ENCODE results near the gene MAFB.

Gene MAFB

DNA sequence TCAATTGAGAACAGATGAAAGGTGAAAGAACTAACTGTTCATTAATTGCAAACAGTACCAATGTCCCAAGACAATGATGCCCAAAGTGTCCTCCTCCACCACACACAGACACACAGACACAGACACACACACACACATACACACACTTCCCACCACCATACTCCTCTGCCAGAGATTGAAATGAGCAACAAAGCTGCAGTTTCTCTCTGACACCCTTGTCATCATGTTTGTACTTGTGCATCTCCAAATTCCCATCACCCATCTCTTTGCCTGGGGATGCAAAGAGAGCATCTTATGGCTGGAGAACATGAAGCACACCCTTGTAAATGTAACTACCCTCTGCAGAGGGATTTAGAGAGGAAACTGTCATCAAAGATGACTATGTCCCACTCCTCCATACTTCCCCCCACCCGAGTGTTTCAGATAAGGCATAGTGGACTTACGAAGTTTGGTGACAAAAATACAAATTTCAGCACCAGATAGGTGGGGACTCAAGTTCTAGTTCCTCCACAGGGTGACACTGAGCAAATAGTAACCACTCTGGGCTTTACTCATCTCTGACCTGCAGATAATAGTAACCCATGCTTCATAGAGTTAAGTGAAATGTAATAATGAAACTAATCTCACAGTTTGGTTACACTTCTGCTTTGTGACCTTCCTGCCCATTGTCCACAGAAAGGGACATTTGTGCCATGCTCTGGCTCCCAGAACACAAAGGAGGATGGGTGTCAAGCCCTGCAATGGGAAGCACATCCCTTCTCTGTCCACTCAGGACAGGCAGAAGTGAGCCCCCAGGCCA lies 8.7 kb downstream of the MAFB start:
- no peak for DNase-seq

DNA sequence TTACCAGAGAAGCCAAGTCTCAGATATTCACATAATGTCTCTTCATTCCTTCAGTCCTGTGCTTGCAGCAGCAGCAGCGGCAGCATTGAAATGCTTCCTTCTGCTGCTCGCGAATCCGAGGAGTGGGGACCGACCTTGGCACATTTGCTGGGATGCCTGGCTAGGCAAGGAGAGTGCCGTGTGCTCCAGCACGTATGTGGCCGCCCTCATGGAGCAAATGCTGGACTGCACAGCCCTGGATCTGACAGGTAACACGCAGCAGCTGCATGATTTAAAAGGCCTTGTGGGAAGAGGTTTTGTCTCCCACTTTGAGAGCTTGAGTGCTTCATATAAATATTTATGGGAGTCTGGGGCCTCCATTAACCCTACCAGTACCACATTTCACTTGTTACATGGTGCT lies 9.9 kb downstream of the MAFB start:
- peak in 1 of 2 experiments; percentile 22 for DNase-seq

DNA sequence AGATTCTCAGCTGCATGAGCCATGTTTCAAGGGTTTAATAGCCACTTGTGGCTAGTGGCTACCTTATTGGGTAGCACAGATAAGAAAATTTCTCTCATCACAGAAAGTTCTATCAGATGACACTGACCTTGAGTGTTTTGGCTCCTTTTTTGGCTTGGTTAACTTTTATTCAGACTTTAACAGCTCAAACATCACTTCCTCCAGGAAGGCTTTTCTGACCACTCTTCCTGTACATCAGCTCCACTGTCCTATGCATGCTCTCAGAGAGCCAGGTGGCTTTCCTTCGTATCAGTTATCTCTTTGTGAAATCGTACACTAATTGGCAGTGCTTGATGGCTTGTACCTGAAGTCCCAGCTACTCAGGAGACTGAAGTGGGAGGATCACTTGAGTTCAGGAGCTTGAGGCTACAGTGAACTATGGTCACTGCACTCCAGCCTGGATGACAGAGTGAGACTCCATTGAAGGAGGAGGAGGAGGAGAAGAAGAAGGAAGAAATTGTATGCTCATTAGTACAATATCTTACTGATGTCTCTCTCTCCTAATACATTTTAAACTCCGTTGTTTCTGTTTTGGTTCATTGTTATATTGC lies 10.7 kb downstream of the MAFB start:
- peak in 1 of 2 experiments; percentile 45 for DNase-seq

DNA sequence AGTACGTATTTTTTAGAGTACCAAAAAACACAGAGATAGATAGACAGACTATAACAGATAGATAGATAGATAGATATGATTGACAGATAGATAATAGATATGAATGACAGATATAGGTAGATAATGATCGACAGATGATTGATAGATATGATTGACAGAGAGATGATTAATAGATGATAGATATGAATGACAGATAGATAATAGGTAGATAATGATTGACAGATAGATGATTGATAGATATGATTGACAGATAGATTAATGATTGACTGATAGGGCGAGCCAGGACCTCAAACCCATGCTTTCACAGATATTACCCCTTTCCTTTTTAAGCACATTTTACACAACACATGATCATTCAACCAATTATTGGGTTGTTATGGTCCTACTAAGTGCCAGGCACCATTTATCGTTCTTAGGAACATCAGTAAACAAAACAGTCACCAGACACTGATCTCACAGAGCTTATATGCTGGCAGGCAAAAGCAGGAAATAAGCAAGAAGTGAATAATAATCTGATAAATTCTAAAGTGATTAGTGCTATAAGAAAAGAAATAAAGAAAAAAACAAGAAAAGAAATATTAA lies 11.6 kb downstream of the MAFB start:
- no peak for DNase-seq

DNA sequence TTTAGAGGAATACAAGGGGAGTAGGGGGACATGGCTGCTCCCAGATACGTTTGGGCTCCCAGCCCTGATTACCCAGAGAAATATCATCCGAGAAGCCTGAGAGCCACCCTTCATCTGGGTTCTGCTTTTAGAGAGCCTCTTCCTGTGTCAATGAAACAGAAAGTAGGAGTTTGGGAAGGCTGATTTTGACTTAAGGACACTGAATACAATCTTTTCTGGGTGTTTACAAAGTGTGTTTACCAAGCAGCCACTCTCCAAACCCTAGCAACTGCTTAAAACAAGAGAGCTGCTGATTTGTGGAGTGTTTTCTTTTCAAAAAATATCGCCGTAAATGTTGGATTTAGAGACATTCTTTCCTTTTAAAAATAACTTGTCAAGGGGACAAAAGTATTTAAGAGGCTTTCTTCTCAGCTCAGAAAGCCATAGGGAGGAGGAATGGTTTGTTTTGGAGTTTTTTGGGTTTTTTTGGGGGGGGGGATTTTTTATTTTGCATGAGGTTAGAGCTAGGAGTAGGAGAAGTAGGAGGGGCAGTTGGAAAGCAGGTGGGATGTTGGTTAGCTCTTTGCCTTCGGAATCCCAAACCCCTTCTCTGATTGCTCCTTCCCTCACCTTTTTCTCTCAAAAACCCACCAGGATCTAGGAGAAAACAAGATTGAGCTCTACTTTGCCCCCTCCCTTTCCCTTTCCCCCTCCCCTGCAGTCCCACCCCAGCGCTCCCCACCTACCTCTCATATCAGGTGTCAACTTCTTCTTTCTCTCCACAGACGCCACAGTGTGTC lies 12.4 kb downstream of the MAFB start:
- no peak for DNase-seq

DNA sequence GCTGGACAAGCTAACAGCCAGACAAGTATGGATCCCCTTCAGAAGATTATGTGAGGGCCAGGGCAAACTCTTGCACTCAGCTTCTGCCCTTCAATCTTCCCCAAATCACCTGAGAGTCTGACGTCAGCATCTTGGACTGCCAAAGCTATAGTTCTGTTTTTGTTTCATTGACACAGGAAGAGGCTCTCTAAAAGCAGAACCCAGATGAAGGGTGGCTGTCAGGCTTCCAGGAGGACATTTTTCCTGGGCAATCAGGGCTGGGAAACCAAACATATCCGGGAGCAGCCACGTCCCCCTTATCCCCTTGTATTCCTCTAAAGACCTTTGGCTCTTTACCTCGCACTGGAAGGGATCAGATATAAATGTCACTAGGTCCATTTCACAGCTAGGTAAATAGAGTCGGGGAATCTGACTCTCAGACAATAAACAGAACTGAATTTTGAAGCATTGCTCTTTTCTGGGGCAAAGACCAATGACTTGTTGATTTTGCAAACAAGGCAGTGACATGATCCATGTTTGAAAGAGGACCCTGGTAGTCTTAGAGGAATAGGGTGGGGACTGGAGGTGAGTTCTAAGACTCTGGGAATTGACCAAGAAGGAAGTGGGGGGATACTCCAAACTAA lies 13.3 kb downstream of the MAFB start:
- DNase-seq = no peak

DNA sequence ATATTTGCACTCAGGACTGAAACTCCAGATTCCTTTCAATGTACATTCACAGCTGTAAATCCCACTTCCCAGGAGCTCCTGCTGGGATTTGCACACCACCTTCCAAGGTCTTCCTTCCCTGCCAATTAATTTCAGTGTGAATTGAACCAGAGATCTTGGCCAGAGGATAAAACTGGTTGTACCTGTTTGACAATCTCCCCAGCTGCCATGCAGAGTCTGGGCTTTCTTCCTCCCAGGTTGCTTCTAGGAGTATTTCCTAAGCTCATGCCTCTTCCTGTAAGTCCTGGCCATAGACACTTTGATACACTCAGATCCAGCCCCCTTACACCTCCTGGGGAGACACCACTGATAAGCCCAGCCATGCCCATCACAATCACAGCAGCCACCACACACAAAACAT lies 15.6 kb downstream of the MAFB start:
- no peak for DNase-seq

DNA sequence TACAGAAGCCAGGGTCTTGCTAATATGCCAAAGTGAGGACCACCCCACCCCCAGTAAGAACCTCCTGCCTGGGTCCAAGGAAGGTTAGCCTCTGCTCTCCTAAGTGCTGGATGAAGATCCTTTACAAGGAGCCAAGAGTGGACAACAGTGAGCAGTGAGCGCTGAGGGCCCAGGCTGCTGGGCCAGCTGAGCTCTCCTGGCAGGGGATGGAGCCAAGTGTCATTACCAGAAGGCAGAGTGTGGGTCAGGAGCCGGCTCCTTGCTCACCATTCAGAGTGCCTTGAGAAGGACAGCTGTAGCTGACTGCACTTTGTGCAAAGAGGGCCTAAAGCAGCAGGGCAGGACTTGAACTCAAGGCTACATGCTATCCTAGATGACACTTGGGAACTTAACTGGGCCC lies 16.9 kb downstream of the MAFB start:
- no peak for DNase-seq

DNA sequence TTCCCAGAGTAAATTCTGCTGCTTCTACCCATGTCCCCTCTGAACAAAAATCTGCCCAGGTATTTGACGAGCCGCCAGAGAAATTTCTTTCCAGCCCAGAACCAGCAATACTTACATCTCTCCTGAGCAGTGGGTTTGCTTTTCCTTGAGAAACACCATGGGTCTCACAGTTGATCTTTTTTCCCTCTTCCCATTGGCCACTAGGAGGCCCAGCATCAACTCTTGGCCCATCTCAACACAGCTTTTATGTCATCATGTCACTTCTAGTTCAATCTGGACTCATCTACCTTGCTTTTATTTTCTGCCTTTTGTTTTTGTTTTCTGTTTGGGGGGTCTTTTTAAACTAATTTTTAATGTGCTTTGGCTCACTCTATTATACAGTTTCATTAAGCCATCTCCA lies 18.8 kb downstream of the MAFB start:
- no peak for DNase-seq

DNA sequence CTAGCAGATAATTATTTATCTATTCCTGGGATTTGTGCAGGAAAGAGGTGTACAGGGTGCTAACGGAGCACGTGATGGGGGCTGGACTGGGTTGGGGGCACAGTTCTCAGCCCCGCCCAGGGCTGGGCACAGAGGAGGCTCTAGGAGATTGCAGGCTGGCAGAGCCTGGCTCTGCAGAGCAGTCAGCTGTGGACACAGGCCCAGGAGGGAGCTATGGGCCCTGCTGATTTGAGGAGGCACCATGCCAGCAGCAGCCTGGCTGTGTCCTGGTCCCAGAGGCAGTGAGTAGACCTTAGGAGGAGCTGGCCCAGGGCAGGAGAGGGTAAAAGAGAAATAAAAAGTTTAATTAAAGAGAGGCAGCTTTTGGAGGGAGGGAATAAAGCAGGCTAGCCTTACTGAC lies 19.3 kb downstream of the MAFB start:
- no peak for DNase-seq

DNA sequence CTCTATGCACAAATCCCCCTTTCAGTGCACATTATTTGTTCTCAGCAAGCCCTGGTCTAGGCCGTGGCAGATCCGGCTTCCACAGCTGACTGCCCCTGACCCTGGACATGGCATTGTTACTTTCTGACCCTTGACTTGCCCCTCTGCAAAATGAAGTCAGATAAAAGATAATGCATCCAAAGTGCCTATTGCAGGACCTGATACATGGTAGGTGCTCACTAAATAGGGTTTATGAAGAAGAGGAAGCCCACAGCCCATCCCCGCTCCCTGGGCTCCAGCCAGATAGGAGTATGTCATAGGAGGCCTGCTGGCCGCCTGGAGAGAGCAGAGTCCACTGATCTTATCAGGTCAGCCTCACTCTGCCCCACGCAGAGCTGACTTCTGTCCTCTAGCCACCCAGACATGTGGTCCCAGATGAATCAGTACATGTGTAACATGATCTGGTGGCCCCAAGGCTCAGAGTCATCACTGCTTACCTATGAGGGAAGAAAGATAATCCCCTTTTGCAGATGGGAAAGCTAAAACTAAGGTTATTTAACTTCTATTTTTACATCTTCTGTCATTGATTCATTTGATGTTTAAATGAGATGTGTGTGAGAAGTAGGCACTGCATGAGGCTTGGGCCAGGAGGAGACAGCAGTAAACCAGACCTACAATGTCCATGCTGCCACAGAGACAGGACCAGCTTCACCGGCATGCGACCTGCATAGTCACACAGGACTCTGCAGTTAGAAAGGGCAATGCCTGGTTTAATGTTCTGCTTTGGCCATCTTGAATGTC lies 20.4 kb downstream of the MAFB start:
- peak in 1 of 2 experiments; percentile 8 for DNase-seq

DNA sequence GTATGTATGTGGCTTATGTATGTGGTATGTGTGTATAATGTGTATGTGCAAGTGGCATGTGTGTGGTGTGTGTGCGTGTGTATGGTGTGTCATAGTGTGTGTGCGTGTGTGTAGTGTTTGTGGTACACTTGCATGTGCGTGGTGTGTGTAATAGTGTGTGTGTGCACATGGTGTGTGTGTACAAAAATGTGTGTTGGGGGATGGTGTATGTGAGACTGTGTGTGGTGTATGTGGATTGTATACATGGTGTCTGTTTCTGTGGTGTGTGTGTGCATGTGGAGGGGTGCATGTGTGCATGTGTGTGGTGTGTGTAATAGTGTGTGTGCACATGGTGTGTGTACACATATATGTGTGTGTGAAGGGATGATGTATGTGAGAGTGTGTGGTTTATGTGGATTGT lies 21.5 kb downstream of the MAFB start:
- DNase-seq = no peak

DNA sequence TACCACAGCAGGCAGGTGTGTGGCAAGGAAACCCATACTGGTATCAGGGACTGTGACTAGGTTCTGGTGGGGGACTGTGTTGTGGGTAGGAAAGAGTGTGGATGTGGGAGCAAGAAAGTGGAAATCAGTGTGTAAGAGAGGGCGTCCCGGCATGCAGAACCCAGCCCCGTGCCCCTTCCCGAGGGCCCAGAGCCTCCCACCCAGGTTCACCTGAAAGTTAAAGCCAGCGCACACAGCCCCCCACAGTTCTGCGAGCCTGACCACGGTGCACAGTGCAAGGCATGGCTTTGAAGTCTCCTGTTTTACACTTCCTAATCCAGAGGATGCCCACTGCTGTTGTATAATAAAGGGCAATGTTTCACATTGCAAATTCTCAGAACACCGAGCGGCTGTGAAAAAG lies 22.7 kb downstream of the MAFB start:
- DNase-seq = no peak

DNA sequence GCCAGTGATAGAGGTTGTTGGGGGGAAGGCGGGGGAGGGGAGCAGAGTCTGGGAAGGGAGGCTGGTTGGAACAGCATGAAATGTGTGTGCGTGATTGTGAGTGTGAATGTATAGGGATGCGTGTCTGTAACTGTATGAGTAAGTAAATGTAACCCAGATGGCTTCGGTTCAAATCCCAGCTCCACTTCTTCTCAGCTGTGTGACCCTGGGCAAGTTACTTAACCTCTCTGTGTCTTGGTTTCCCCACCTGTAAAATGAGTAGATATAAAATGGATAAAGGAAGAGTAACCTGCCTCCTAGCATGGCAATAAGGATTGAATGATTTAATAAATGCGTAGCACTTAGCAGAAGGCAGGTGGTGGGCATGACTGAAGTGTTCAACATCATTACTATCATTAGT lies 24.1 kb downstream of the MAFB start:
- no peak for DNase-seq

DNA sequence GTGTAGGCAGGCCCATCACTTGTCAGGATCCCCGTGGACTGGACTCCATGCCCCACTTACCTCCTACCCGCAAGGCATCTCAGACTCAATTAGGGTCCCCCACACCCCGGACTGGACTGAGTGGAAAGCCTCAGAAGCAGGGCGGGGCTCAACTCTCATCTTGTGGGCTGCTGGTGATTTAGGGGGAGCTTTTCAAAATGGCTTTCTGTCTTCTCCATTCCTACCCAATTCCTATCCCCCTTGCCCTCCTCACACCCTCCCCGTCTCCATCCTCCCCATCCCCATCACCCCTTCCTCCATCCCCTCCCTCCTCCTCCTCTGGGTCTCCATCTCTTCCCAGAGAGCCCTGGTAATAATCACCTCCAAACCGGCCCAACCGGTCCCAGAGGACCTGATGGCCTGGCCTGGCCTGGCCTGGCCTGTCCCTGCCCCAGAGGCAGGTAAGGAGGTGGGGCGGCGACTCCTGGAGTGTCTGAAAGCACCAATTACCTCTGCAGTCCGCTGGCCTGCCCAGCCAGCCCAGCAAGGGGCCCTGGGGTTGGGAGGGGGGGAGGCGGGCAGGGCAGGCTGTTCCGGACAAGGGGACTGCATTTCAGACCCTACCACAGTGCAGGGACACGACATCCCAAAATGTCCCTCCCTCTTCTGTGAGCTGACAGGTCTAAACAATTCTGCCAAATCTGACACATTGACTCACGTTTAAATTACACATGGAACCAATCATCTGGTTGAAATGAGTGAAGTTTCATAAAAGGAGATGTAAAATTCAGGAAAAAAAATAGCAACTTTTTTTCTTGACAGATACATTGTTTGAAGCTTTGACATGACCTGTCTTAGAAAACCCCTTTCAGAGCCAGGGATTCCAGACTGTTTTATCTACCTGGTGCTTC lies 24.8 kb downstream of the MAFB start:
- no peak for DNase-seq

DNA sequence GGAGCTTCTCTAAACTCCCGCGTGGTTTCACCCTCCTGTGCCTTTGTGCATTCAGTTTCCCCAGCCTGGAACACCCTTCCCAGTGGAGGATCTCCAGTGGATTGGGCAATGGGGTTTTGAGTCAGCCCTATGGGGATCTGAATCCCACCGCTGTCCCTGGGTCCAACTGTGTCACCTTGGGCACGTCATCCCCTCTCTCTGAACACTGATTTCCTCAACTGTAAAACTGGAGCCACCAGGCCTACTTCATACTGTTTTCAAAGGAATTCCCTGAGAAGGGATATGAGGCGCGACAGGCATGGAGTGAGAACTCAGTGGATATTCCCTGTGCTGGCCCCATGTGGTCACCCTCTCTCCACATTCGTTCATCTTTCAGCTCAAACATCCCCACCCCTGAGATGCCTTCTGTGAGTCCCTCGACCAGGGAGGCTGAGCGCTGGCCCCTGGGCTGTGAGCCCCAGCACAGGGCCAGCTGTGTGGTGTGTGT lies 25.7 kb downstream of the MAFB start:
- DNase-seq = no peak

DNA sequence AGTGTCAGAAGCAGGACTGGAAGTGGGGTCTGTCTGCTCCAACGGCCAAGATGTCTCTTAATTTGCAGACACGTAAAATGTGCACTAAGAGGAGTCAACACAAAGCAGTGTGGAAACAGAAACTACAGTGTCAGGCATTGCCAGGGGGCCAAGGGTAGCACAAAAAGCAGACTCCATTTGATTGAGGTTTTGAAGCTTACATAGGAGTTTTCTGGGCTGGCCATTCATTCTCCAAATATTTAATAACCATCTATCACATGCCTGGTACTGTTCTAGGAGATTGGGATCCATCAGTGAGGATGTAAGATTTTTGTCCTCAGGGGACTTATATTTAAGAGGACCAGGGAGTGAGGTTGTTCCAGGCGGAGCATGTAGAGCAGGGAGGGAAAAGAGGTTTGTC lies 29.5 kb downstream of the MAFB start:
- no peak for DNase-seq

DNA sequence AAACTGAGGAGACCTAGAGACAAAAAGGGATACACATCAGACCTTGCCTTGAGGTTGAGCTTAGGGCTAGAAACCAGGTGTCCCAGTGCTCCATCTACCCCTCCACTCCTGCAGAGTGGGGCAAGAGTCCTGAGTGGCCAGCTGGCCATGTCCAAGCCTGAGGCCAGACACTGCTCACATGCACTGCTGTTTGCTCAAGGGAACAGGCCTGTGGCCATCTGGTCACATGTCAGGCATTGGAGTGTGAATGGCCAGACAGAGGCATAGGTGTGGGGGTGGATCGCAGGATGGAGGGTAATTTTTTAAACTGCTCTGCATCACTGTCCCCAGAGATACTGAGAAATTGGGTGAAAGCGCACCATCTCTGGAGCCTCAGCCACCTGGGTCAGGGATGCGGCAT lies 30.5 kb downstream of the MAFB start:
- DNase-seq = no peak

DNA sequence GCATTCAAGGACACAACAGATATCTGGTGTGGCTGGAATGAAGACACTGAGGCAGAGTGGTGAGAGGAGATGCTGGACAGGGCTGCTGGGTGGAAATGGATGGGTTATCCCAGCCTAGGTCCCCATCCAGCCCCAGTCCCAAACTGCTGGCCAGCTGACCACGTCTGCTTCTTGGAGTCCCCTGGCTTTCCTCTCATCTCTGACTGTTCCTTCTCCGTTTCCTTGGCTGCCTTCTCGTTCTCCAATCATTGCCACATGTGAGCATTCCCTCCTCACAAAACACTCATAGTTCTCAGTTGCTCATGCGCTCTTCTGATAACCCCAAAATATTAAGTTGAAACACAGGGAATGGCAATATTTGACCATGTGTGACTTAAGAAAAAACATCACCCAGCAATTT lies 31.5 kb downstream of the MAFB start:
- DNase-seq = no peak

DNA sequence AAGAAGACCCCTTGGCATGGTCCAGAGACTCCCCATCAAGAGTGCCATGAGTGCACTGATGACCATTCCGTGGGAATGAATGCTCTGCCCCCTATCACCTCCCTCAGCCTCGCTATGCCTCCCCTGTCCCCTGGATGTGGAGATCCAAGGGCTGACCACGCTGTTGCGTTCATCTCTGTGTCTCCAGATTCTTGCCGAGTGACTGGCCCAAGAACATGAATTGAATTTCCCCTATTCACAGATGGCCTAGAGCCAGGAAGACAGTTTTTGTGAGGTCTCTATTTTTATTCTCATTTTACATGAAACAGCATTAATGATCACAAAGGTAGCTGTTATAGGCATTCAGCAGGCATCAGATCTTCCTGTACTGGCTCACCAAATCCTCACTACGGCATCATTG lies 33.6 kb downstream of the MAFB start:
- no peak for DNase-seq

DNA sequence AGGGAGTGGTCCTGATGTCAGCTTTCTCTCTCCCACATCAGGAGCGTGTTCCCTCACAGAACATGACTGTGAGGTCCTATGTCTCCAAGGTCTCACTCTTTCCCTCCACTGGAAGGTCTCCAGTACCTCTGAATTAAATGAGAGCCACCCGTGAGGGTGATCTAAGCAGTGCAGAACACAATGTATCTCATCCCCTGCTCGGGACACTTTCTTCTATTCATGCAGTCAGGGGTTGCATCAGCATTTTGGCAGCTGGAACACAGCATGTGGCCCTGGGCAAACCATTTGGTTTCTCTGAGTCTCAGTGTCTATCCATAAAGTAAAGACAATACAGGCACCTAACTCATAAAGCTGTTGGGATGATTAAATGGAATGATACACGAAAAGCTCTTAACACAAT lies 34.2 kb downstream of the MAFB start:
- no peak for DNase-seq
